GM12801 (cell line): Measurements from ENCODE around the gene SLCO3A1.

Experiments used
- CTCF ChIP-seq: IDR thresholded peaks from one replicate; pipeline ENCODE4 v1.5.1; 2011; ENCODE audit warnings: control low read depth; ENCODE audit not compliant: insufficient read length; ENCODE audit errors: extremely low read depth

Gene SLCO3A1

DNA sequence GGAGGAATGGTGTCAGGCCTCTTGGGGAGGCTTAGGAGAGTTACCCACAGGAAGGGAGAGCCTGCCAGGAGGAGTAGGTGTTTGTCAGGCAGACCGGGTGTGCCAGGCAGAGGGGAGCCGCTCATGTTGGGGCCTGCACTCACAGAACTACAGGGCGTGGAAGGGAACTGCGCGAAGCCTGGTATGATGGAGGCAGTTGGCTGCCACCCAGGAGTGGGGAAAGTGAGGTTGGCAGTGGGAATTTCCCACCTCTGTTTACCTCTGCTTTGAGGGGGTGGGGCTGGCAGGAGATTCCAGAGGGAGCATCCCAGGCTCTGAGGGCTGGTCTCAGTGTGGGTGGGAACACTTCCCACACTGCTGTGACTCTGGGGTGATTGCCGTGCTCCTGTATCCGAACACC, 99.9 kb downstream of the SLCO3A1 start:
- no peak for TF ChIP-seq CTCF

GRCh38 chr15:91954292-91954691, 100.8 kb downstream of the SLCO3A1 start:
- no peak for TF ChIP-seq CTCF

- no peak for TF ChIP-seq CTCF
Observed at GRCh38 chr15:91956026-91956723, 102.7 kb downstream of the SLCO3A1 start.

DNA sequence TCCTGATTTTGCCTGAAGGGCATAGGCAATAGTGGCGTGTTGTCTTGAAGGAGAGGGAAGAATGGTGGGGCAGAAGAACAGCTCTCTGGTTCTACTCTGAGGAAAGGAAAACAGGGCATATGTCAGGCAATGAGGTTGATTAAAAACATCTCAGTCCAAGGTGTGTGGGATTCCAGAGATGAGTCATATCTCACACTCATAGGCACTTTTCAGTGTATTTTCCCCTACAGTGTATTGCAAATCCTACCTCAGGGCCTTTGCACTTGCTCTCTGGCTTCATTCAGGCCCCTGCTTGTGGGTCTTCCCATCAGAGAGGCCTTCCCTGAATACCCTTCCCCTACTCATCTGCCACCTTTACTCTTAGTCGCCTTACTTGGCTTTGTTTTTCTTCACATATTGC, 107.8 kb downstream of the SLCO3A1 start:
- TF ChIP-seq CTCF, result no peak

DNA sequence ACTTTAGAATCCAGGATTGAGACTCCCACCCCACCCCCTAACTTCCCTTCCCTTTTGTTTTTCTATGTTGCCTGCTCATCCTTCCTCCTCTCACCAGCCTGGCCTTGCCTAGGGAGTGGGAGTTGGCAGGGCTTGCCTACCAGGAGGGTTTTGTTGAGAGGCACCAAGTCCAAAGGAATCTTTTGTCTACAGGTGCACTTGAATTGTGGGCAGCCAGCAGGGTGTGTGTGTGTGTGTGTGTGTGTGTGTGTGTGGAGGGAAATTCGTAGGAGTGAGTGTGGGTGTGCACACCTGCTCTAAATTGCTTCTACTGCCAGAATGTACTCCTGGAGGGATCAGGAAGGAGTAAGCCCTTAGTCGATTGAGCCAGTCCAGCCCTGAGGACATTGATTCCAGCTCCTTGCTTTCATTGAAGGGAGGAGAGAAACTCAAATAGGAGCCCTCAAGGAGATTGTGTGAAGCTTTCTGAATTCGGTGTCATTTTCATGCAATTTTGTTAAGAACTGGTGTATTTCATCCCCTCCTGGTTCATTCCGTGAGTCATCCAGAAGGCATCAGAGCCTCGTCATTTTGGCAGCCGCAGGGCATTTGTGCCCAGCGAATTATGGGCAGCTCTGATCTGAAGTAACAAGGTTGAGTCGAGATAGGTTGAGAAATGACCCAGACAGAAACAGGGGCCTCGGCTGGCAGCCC, 112.1 kb downstream of the SLCO3A1 start:
- TF ChIP-seq CTCF, result no peak

DNA sequence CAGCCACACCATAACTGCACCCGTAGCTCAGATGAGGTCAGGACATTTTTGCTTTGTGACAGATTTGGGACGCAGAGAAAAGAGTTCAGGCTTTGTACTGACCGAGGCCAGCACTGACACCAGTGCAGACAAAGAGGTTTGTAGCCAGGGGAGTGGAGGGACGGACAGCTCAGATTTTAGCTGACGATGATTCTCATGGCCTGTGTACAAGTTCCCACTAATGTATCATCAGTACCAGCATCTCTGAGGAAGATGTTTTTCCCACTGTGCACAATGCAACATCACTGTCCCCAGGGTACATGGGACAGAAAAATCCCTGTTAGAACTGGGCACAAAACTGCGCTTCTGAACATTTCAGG, 112.7 kb downstream of the SLCO3A1 start:
- TF ChIP-seq CTCF, result no peak

- no peak for TF ChIP-seq CTCF
Observed at GRCh38 chr15:91967935-91968606, 114.6 kb downstream of the SLCO3A1 start.
